OCI-LY1 (cell line): Measurements from ENCODE around the gene DLX5.

ENCODE experiments used
- EZH2 ChIP-seq: fragments of 200-600 bp; sonication (generic), shearing (Covaris generic); IDR thresholded peaks from 2 replicates; pipeline ENCODE4 v1.8.0; 2017; ENCODE audit warnings: borderline replicate concordance, mixed run types, mild to moderate bottlenecking, antibody characterized with exemption, low read length, moderate library complexity, mixed read lengths
- TF ChIP-seq, protein P1 (sequence below): fragments of 200-600 bp; sonication (generic), shearing (Covaris generic); IDR thresholded peaks from 2 replicates; pipeline ENCODE4 v1.5.1; 2017; ENCODE audit warnings: mild to moderate bottlenecking, antibody characterized with exemption, low read length, moderate library complexity, mixed read lengths

DNA sequence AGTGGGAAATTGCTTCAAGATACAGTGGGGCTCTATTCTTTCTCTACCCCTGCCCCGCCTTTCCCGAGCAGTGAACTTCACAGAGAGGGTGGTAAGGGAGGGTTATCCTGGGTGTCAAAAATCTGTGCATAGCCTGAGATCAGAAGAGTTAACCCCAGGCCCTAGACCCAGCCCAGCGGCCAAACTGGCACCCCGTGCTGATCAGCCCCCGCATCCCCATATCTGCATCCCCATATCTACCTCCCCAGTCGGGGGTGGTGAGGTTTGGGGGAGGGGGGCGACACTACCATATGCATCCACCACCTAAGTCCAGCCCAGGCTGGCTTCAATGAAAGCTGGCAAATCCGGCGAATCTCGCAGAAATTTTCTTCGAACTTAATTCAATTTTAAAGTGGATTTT lies 26.3 kb downstream of the DLX5 start:
- TF ChIP-seq, protein P1, sequence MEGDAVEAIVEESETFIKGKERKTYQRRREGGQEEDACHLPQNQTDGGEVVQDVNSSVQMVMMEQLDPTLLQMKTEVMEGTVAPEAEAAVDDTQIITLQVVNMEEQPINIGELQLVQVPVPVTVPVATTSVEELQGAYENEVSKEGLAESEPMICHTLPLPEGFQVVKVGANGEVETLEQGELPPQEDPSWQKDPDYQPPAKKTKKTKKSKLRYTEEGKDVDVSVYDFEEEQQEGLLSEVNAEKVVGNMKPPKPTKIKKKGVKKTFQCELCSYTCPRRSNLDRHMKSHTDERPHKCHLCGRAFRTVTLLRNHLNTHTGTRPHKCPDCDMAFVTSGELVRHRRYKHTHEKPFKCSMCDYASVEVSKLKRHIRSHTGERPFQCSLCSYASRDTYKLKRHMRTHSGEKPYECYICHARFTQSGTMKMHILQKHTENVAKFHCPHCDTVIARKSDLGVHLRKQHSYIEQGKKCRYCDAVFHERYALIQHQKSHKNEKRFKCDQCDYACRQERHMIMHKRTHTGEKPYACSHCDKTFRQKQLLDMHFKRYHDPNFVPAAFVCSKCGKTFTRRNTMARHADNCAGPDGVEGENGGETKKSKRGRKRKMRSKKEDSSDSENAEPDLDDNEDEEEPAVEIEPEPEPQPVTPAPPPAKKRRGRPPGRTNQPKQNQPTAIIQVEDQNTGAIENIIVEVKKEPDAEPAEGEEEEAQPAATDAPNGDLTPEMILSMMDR: no peak
- no peak for TF ChIP-seq EZH2
